ENCODE measurements around the gene IFI35.

DNA sequence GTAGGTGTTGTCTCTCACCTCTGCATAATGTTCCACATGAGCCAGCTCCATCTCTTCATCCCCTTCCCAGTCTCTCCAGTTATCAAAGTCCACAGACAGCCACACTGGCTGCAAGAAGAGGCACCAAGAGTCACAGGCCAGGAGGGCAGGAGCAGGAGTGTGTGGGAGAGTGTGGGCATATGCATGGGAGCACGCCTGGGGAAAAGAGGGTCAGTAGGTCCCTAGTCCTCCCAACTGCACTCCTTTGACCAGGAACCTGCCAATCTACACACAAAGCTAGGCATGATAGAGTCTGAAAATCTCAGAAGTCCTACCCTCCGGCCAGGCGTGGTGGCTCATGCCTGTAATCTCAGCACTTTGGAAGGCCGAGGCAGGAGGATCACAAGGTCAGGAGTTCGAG is 35.0 kb upstream of the IFI35 start:
- TF ChIP-seq, protein P1, sequence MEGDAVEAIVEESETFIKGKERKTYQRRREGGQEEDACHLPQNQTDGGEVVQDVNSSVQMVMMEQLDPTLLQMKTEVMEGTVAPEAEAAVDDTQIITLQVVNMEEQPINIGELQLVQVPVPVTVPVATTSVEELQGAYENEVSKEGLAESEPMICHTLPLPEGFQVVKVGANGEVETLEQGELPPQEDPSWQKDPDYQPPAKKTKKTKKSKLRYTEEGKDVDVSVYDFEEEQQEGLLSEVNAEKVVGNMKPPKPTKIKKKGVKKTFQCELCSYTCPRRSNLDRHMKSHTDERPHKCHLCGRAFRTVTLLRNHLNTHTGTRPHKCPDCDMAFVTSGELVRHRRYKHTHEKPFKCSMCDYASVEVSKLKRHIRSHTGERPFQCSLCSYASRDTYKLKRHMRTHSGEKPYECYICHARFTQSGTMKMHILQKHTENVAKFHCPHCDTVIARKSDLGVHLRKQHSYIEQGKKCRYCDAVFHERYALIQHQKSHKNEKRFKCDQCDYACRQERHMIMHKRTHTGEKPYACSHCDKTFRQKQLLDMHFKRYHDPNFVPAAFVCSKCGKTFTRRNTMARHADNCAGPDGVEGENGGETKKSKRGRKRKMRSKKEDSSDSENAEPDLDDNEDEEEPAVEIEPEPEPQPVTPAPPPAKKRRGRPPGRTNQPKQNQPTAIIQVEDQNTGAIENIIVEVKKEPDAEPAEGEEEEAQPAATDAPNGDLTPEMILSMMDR (IDR thresholded peaks at IDR 0.05 in 4 of 5, conservative IDR thresholded peaks at IDR 0.05 in 1 of 5), result no peak
- no peak for TF ChIP-seq POLR2A (IDR thresholded peaks at IDR 0.05)
